GM21528 (cell line): ENCODE results near the gene PHYHD1.

ENCODE experiments used
- ATAC-seq: cut with Tn5 transposase; IDR thresholded peaks from one replicate; pipeline ENCODE4 v1.9.1; 2021; ENCODE audit warnings: mild to moderate bottlenecking, moderate library complexity; ENCODE audit not compliant: unreplicated experiment, low FRiP score

Gene PHYHD1

GRCh38 chr9:128899566-128900322 lies 21.0 kb upstream of the PHYHD1 start:
- no peak for ATAC-seq

GRCh38 chr9:128901379-128901778 lies 19.4 kb upstream of the PHYHD1 start:
- ATAC-seq: no peak

GRCh38 chr9:128901822-128902221 lies 19.0 kb upstream of the PHYHD1 start:
- ATAC-seq: peak; percentile 5

- ATAC-seq: peak; percentile 72
Measured at GRCh38 chr9:128902351-128903078, 18.3 kb upstream of the PHYHD1 start.

- no peak for ATAC-seq
Measured at GRCh38 chr9:128903079-128903461, 17.7 kb upstream of the PHYHD1 start.

GRCh38 chr9:128903871-128904620 lies 16.7 kb upstream of the PHYHD1 start:
- ATAC-seq: no peak

- ATAC-seq: no peak
Measured at GRCh38 chr9:128905964-128906363, 14.8 kb upstream of the PHYHD1 start.

GRCh38 chr9:128906741-128907140 lies 14.0 kb upstream of the PHYHD1 start:
- ATAC-seq: no peak

GRCh38 chr9:128908372-128908771 lies 12.4 kb upstream of the PHYHD1 start:
- no peak for ATAC-seq

- ATAC-seq: no peak
Measured at GRCh38 chr9:128909859-128910258, 10.9 kb upstream of the PHYHD1 start.

GRCh38 chr9:128910906-128911305 lies 9.9 kb upstream of the PHYHD1 start:
- ATAC-seq: no peak

GRCh38 chr9:128911529-128912035 lies 9.2 kb upstream of the PHYHD1 start:
- no peak for ATAC-seq

GRCh38 chr9:128912270-128912853 lies 8.4 kb upstream of the PHYHD1 start:
- no peak for ATAC-seq

GRCh38 chr9:128913048-128913900 lies 7.5 kb upstream of the PHYHD1 start:
- ATAC-seq: no peak

- no peak for ATAC-seq
Measured at GRCh38 chr9:128913995-128914772, 6.6 kb upstream of the PHYHD1 start.

GRCh38 chr9:128916204-128916603 lies 4.6 kb upstream of the PHYHD1 start:
- no peak for ATAC-seq

GRCh38 chr9:128916745-128917144 lies 4.0 kb upstream of the PHYHD1 start:
- no peak for ATAC-seq

- ATAC-seq: no peak
Measured at GRCh38 chr9:128917151-128917849, 3.5 kb upstream of the PHYHD1 start.
